Ishikawa (cell line): ENCODE results near the gene ZEB2.

ENCODE experiments used
- CEBPB ChIP-seq: IDR thresholded peaks from 2 replicates; pipeline ENCODE4 v1.6.1; 2012
- CREB1 ChIP-seq: IDR thresholded peaks from 2 replicates; pipeline ENCODE4 v1.6.1; 2012; ENCODE audit warnings: low read depth
- EGR1 ChIP-seq: IDR thresholded peaks from 2 replicates; pipeline ENCODE4 v1.6.1; 2012
- EP300 ChIP-seq: IDR thresholded peaks from 2 replicates; pipeline ENCODE4 v1.6.1; 2012; ENCODE audit warnings: borderline replicate concordance
- FOXM1 ChIP-seq: IDR thresholded peaks from 2 replicates; pipeline ENCODE4 v1.6.1; 2012; ENCODE audit warnings: low read depth, borderline replicate concordance
- MAX ChIP-seq: IDR thresholded peaks from 2 replicates; pipeline ENCODE4 v1.6.1; 2012
- NFIC ChIP-seq: IDR thresholded peaks from 2 replicates; pipeline ENCODE4 v1.6.1; 2012
- RAD21 ChIP-seq: IDR thresholded peaks from 2 replicates; pipeline ENCODE4 v1.6.1; 2012; ENCODE audit warnings: low read depth
- TAF1 ChIP-seq: IDR thresholded peaks from 2 replicates; pipeline ENCODE4 v1.6.1; 2012; ENCODE audit warnings: low read depth, mild to moderate bottlenecking
- TCF12 ChIP-seq: IDR thresholded peaks from 2 replicates; pipeline ENCODE4 v1.6.1; 2012; ENCODE audit warnings: low read depth
- TEAD4 ChIP-seq: IDR thresholded peaks from 2 replicates; pipeline ENCODE4 v1.6.1; 2012
- USF1 ChIP-seq: IDR thresholded peaks from 2 replicates; pipeline ENCODE4 v1.6.1; 2012
- YY1 ChIP-seq: IDR thresholded peaks from 2 replicates; pipeline ENCODE4 v1.6.1; 2012; ENCODE audit warnings: low read depth
- ZBTB7A ChIP-seq: IDR thresholded peaks from 2 replicates; pipeline ENCODE4 v1.6.1; 2012; ENCODE audit warnings: low read depth
- TF ChIP-seq, protein P1 (sequence below): IDR thresholded peaks from 2 replicates; pipeline ENCODE4 v1.6.1; 2012; ENCODE audit warnings: low read depth, mild to moderate bottlenecking

ZEB2 gene

DNA sequence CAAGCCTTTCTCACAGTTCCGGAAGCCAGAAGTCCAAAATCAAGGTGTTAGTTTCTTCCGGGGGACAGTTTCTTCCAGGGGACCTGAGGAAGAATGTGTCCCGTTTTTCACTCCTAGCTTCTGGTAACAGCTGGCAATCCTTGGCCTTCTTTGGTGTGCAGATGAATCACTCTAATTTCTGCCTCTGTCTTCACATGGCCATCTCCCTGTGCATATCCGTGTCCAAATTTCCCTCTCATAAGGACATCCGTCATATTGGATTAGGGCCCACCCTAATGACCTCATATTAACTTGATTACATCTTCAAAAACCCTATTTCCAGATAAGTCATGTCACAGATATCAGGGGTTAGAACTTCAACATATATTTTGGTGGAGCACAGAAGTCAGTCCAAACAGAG is 141.4 kb downstream of the ZEB2 start:
- TF ChIP-seq FOXM1 = no peak
- TF ChIP-seq CEBPB = no peak
- TF ChIP-seq TAF1 = no peak
- no peak for TF ChIP-seq ZBTB7A
- no peak for TF ChIP-seq EP300
- no peak for TF ChIP-seq MAX
- TF ChIP-seq NFIC = no peak
- TF ChIP-seq YY1 = no peak
- TF ChIP-seq USF1 = no peak
- TF ChIP-seq RAD21 = no peak

- TF ChIP-seq CEBPB = no peak
- no peak for TF ChIP-seq EGR1
- no peak for TF ChIP-seq USF1
- TF ChIP-seq TCF12 = no peak
- TF ChIP-seq TEAD4 = no peak
- no peak for TF ChIP-seq FOXM1
- no peak for TF ChIP-seq NFIC
- no peak for TF ChIP-seq TAF1
- no peak for TF ChIP-seq CREB1
- TF ChIP-seq MAX = no peak
- no peak for TF ChIP-seq EP300
- no peak for TF ChIP-seq YY1
- TF ChIP-seq, protein P1, sequence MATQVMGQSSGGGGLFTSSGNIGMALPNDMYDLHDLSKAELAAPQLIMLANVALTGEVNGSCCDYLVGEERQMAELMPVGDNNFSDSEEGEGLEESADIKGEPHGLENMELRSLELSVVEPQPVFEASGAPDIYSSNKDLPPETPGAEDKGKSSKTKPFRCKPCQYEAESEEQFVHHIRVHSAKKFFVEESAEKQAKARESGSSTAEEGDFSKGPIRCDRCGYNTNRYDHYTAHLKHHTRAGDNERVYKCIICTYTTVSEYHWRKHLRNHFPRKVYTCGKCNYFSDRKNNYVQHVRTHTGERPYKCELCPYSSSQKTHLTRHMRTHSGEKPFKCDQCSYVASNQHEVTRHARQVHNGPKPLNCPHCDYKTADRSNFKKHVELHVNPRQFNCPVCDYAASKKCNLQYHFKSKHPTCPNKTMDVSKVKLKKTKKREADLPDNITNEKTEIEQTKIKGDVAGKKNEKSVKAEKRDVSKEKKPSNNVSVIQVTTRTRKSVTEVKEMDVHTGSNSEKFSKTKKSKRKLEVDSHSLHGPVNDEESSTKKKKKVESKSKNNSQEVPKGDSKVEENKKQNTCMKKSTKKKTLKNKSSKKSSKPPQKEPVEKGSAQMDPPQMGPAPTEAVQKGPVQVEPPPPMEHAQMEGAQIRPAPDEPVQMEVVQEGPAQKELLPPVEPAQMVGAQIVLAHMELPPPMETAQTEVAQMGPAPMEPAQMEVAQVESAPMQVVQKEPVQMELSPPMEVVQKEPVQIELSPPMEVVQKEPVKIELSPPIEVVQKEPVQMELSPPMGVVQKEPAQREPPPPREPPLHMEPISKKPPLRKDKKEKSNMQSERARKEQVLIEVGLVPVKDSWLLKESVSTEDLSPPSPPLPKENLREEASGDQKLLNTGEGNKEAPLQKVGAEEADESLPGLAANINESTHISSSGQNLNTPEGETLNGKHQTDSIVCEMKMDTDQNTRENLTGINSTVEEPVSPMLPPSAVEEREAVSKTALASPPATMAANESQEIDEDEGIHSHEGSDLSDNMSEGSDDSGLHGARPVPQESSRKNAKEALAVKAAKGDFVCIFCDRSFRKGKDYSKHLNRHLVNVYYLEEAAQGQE = no peak
- no peak for TF ChIP-seq RAD21
- TF ChIP-seq ZBTB7A = no peak
Observed at GRCh38 chr2:144377914-144378313, 142.0 kb downstream of the ZEB2 start.

- no peak for TF ChIP-seq USF1
- TF ChIP-seq TEAD4 = no peak
- no peak for TF ChIP-seq CEBPB
- TF ChIP-seq NFIC = no peak
- no peak for TF ChIP-seq ZBTB7A
- TF ChIP-seq, protein P1 = no peak
- TF ChIP-seq YY1 = no peak
- TF ChIP-seq RAD21 = no peak
- TF ChIP-seq EP300 = no peak
Observed at GRCh38 chr2:144376926-144377325, 143.0 kb downstream of the ZEB2 start.

- no peak for TF ChIP-seq RAD21
- no peak for TF ChIP-seq YY1
- no peak for TF ChIP-seq USF1
- TF ChIP-seq CREB1 = no peak
- no peak for TF ChIP-seq EP300
- no peak for TF ChIP-seq EGR1
- TF ChIP-seq TEAD4 = no peak
- no peak for TF ChIP-seq TAF1
- TF ChIP-seq FOXM1 = no peak
- TF ChIP-seq ZBTB7A = no peak
- TF ChIP-seq, protein P1 = no peak
- TF ChIP-seq NFIC = no peak
- TF ChIP-seq CEBPB = no peak
Observed at GRCh38 chr2:144376460-144376859, 143.5 kb downstream of the ZEB2 start.
